Left ventricle myocardium inferior (tissue), 1 donor: ENCODE results near the gene SERGEF. TPM values are rescaled to one million over a fixed set of nuclear protein-coding genes. Genes with fewer than 3 reads are reported as not detected.

Source experiments
- DNase-seq: peaks from one replicate; pipeline ENCODE4 v3.0.0-alpha.2; 2020
- H3K27ac ChIP-seq: fragments of 200-600 bp; replicated peaks from 2 replicates; pipeline ENCODE4 v1.8.0; 2021
- H3K27me3 ChIP-seq: fragments of 200-600 bp; 2 replicates; pipeline ENCODE4 v1.8.0; 2021; ENCODE audit warnings: low read depth
- H3K36me3 ChIP-seq: fragments of 200-600 bp; 2 replicates; pipeline ENCODE4 v1.8.0; 2021
- H3K4me1 ChIP-seq: fragments of 200-600 bp; 2 replicates; pipeline ENCODE4 v1.8.0; 2021
- H3K4me3 ChIP-seq: fragments of 200-600 bp; 2 replicates; pipeline ENCODE4 v1.8.0; 2021; ENCODE audit warnings: mild to moderate bottlenecking, moderate library complexity
- H3K9me3 ChIP-seq: fragments of 200-600 bp; replicated peaks from 2 replicates; pipeline ENCODE4 v1.8.0; 2021
- CTCF ChIP-seq: fragments of 200-600 bp; IDR thresholded peaks from 2 replicates; pipeline ENCODE4 v1.8.0; 2021; ENCODE audit warnings: antibody characterized with exemption, mild to moderate bottlenecking, borderline replicate concordance
- intact Hi-C: fragments of 100-400 bp; cut with micrococcal nuclease; formaldehyde crosslinking; loops from one replicate; pipeline ENCODE4 v1.11.0; 2022
- total RNA-seq: library from RNA; stranded (reverse); fragmentation: NEBNext Ultra II Directional; extraction: Animal tissue kit (Norgen Biotek cat#: 25700); gene quantifications from one replicate; pipeline ENCODE4 v1.2.1, GENCODE V29; 2021
- donor health status: DM: no; HTN: yes; CAD: no; lungs with severe emphysema.

Gene SERGEF
- total RNA-seq, 1 donor from 2014 or later = 13.1 TPM

GRCh38 chr11:18046116-18046777 is 33.4 kb upstream of the SERGEF start, which contains the start of gene TPH1:
Gene TPH1, minus strand, starts transcription at chr11:18046269. Its CDS starts 5,507 bp downstream, at chr11:18040762.
- Histone ChIP-seq H3K36me3 (no peaks in the 10 kb centered on the region), H3K4me1 (peaks cover 7% of the 10 kb centered on the region), H3K9me3 (peaks cover 8% of the 10 kb centered on the region), H3K27ac (no peak within 1 kb of the TSS), H3K27me3 (peaks cover 58% of the 10 kb centered on the region), H3K4me3 (peak within 1 kb of the TSS; percentile 43)
- TF ChIP-seq CTCF = no peak
- intact Hi-C loops = no loop called here
- DNase-seq = peak; percentile 26

DNA sequence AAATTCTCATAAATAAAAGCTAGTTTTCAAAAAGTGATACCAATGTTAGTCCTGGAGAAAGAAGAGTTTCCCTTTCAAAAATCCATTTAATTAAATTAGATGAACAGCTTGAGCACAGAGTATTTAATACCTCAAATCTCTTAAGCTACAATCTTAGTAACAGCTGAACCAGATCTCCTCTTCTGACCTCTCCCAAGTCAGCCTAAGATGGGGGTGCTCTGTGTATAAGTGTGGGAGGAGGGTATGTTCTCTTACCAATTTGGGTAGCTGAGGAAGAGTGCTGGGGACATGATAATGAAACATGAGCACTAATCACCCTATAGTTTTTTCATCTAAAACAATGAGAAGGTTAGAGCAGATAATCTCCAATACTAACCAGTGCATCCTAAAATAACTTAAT is 23.6 kb upstream of the SERGEF start:
- Histone ChIP-seq H3K27me3 (no peaks in the 10 kb centered on the region), H3K27ac (no peak overlapping the region)

GRCh38 chr11:18027475-18027874 is 14.6 kb upstream of the SERGEF start:
- no peak overlapping the region for H3K4me3 ChIP-seq
- intact Hi-C loops = no loop called here
- H3K36me3 ChIP-seq = no peaks in the 10 kb centered on the region
- H3K27ac ChIP-seq = no peak overlapping the region
- no peaks in the 10 kb centered on the region for H3K27me3 ChIP-seq
- no peaks in the 10 kb centered on the region for H3K9me3 ChIP-seq
- no peak for TF ChIP-seq CTCF
- no peak for DNase-seq
- no peaks in the 10 kb centered on the region for H3K4me1 ChIP-seq

More for the DNA sequence above, 23.6 kb upstream of the SERGEF start:
- H3K36me3 ChIP-seq = no peaks in the 10 kb centered on the region
- intact Hi-C loops = no loop called here
- H3K4me3 ChIP-seq = no peak overlapping the region
- DNase-seq = no peak
- no peak for TF ChIP-seq CTCF
- no peaks in the 10 kb centered on the region for H3K4me1 ChIP-seq
- no peaks in the 10 kb centered on the region for H3K9me3 ChIP-seq

- Histone ChIP-seq H3K4me3 (no peak overlapping the region), H3K27me3 (no peaks in the 10 kb centered on the region), H3K27ac (no peak overlapping the region), H3K4me1 (no peaks in the 10 kb centered on the region), H3K9me3 (no peaks in the 10 kb centered on the region), H3K36me3 (no peaks in the 10 kb centered on the region)
- DNase-seq = no peak
- no peak for TF ChIP-seq CTCF
- intact Hi-C loops = no loop called here
Observed at GRCh38 chr11:18022419-18022818, 9.6 kb upstream of the SERGEF start.

GRCh38 chr11:18019650-18020049 is 6.8 kb upstream of the SERGEF start:
- no peak for TF ChIP-seq CTCF
- no peak for DNase-seq
- H3K4me3 ChIP-seq = no peak overlapping the region
- H3K27me3 ChIP-seq = no peaks in the 10 kb centered on the region
- no peaks in the 10 kb centered on the region for H3K9me3 ChIP-seq
- intact Hi-C loops = loop anchor here (10.0 kb wide), 1 partner anchor 85 kb away; the partner anchor contains the start of gene SAAL1
- no peaks in the 10 kb centered on the region for H3K36me3 ChIP-seq
- no peaks in the 10 kb centered on the region for H3K4me1 ChIP-seq
- no peak overlapping the region for H3K27ac ChIP-seq
